Gastrocnemius medialis (tissue), 4 donors: Measurements from ENCODE around the gene BGLAP.

Source experiments
- POLR2A ChIP-seq, 2 donors: fragments of 450-650 bp; IDR thresholded peaks; one replicate each; pipeline ENCODE4 v1.6.1; 2017; ENCODE audit warnings: antibody characterized with exemption in 2 of 2, mild to moderate bottlenecking in 2 of 2, moderate library complexity in 2 of 2
- TF ChIP-seq, protein P1 (sequence below), 5 experiments: fragments of 450-650 bp in 3 of 5; fragments of 200-600 bp in 2 of 5; sonication (generic) in 2 of 5; IDR thresholded peaks in 4 of 5; conservative IDR thresholded peaks in 1 of 5; 1 replicate in 4 of 5; 2 replicates in 1 of 5; pipeline ENCODE4 v1.5.1; 2016 to 2019; ENCODE audit warnings: antibody characterized with exemption in 5 of 5, mild to moderate bottlenecking in 3 of 5, moderate library complexity in 3 of 5

DNA sequence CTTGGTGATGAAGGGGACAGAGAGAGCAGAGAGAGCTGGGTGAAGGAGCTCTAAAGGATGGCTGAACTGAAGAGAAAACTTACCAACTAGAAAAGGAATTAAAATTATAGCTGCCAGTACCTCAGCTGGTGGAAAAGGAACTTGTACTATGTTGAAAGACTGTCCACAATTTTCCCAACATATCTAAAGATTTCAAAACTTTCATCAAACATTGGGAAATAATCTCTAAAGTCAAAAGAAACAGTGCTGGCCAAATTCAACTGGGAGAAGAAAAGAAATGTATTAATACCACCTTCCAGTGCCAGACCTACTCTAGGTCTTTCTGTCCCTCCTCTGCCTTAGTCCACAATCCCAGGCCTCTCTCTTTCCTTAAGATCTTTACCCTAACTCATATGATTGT lies 34.5 kb downstream of the BGLAP start:
- TF ChIP-seq, protein P1, sequence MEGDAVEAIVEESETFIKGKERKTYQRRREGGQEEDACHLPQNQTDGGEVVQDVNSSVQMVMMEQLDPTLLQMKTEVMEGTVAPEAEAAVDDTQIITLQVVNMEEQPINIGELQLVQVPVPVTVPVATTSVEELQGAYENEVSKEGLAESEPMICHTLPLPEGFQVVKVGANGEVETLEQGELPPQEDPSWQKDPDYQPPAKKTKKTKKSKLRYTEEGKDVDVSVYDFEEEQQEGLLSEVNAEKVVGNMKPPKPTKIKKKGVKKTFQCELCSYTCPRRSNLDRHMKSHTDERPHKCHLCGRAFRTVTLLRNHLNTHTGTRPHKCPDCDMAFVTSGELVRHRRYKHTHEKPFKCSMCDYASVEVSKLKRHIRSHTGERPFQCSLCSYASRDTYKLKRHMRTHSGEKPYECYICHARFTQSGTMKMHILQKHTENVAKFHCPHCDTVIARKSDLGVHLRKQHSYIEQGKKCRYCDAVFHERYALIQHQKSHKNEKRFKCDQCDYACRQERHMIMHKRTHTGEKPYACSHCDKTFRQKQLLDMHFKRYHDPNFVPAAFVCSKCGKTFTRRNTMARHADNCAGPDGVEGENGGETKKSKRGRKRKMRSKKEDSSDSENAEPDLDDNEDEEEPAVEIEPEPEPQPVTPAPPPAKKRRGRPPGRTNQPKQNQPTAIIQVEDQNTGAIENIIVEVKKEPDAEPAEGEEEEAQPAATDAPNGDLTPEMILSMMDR (IDR thresholded peaks at IDR 0.05 in 4 of 5, conservative IDR thresholded peaks at IDR 0.05 in 1 of 5), result no peak
- TF ChIP-seq POLR2A (IDR thresholded peaks at IDR 0.05), result no peak
